Astrocyte of the cerebellum (primary cell): ENCODE measurements around the gene IRS1.

Source experiments
- DNase-seq: peaks from one replicate; pipeline ENCODE4 v3.0.0-alpha.2; 2011; ENCODE audit warnings: low read depth
- H3K4me3 ChIP-seq: 2 replicates; pipeline ENCODE4 v1.5.1; 2011; ENCODE audit warnings: mild to moderate bottlenecking, low read depth, low read length, moderate library complexity
- CTCF ChIP-seq: IDR thresholded peaks from 2 replicates; pipeline ENCODE4 v1.5.1; 2012; ENCODE audit warnings: low read length, low read depth, moderate library complexity, mild to moderate bottlenecking; ENCODE audit errors: missing control alignments
- in situ Hi-C: cut with HindIII; loops from 2 replicates; pipeline ENCODE4 v1.10.0; 2017; ENCODE audit warnings: low sequenced_read_pairs

IRS1 gene

GRCh38 chr2:226782092-226782713, 17.4 kb downstream of the IRS1 start:
- H3K4me3 ChIP-seq = no peak overlapping the region
- DNase-seq = peak; percentile 95
- in situ Hi-C loops = loop anchor here (25.0 kb wide), 3 partner anchors 570 to 1120 kb away; no protein-coding TSS in a partner anchor
- no peak for TF ChIP-seq CTCF

GRCh38 chr2:226780431-226780830, 19.2 kb downstream of the IRS1 start:
- no peak overlapping the region for H3K4me3 ChIP-seq
- no peak for TF ChIP-seq CTCF
- no peak for DNase-seq
- in situ Hi-C loops = loop anchor here (25.0 kb wide), 3 partner anchors 568 to 1118 kb away; no protein-coding TSS in a partner anchor

GRCh38 chr2:226777611-226778010, 22.0 kb downstream of the IRS1 start:
- no peak for TF ChIP-seq CTCF
- no peak overlapping the region for H3K4me3 ChIP-seq
- in situ Hi-C loops = loop anchor here (5.0 to 25.0 kb wide), 4 partner anchors 35 to 1115 kb away; no protein-coding TSS in a partner anchor
- DNase-seq = no peak

- in situ Hi-C loops = loop anchor here (5.0 to 25.0 kb wide), 4 partner anchors 34 to 1114 kb away; no protein-coding TSS in a partner anchor
- no peak overlapping the region for H3K4me3 ChIP-seq
- DNase-seq = no peak
- TF ChIP-seq CTCF = no peak
Observed at GRCh38 chr2:226776104-226776503, 23.5 kb downstream of the IRS1 start.

GRCh38 chr2:226775032-226775509, 24.5 kb downstream of the IRS1 start:
- TF ChIP-seq CTCF = no peak
- DNase-seq = no peak
- in situ Hi-C loops = loop anchor here (5.0 to 25.0 kb wide), 4 partner anchors 33 to 1113 kb away; no protein-coding TSS in a partner anchor
- H3K4me3 ChIP-seq = no peak overlapping the region

GRCh38 chr2:226773291-226773690, 26.3 kb downstream of the IRS1 start:
- in situ Hi-C loops = no loop called here
- TF ChIP-seq CTCF = no peak
- H3K4me3 ChIP-seq = no peak overlapping the region
- DNase-seq = no peak
